ENCODE measurements around the gene HINT2. TPM values are rescaled to one million over a fixed set of nuclear protein-coding genes. Genes with fewer than 3 reads are reported as not detected.

Gene HINT2
- total RNA-seq, 2 donors from 2014 or later: 31.3 to 35.0 TPM

- no peak overlapping the region for H3K4me3 ChIP-seq
- no peak for DNase-seq (ENCODE audit: low spot score)
- H3K27ac ChIP-seq: no peak overlapping the region
- peaks cover 0 to 9% of the 10 kb centered on the region in 2 donors for H3K4me1 ChIP-seq
- H3K9me3 ChIP-seq: no peaks in the 10 kb centered on the region
- no peaks in the 10 kb centered on the region for H3K36me3 ChIP-seq
- TF ChIP-seq CTCF (IDR thresholded peaks at IDR 0.05): no peak
- H3K27me3 ChIP-seq: no peaks in the 10 kb centered on the region
Observed at GRCh38 chr9:35839926-35840325, 25.1 kb upstream of the HINT2 start.

- Histone ChIP-seq H3K9me3 (no peaks in the 10 kb centered on the region), H3K27me3 (no peaks in the 10 kb centered on the region)
- DNase-seq (ENCODE audit: low spot score): no peak
Observed at GRCh38 chr9:35836595-35836994, 21.8 kb upstream of the HINT2 start.

GRCh38 chr9:35835766-35836165, 20.9 kb upstream of the HINT2 start:
- no peaks in the 10 kb centered on the region for H3K9me3 ChIP-seq
- H3K27me3 ChIP-seq: no peaks in the 10 kb centered on the region
- H3K36me3 ChIP-seq: no peaks in the 10 kb centered on the region
- peaks cover 0 to 37% of the 10 kb centered on the region in 2 donors for H3K4me1 ChIP-seq
- no peak for TF ChIP-seq CTCF (IDR thresholded peaks at IDR 0.05)
- DNase-seq (ENCODE audit: low spot score): no peak
- H3K27ac ChIP-seq: no peak overlapping the region
- H3K4me3 ChIP-seq: no peak overlapping the region

More at GRCh38 chr9:35836595-35836994, 21.8 kb upstream of the HINT2 start:
- Histone ChIP-seq H3K36me3 (no peaks in the 10 kb centered on the region), H3K4me3 (no peak overlapping the region), H3K4me1 (peaks cover 0 to 30% of the 10 kb centered on the region in 2 donors), H3K27ac (no peak overlapping the region)
- TF ChIP-seq CTCF (IDR thresholded peaks at IDR 0.05): no peak

GRCh38 chr9:35835216-35835632, 20.4 kb upstream of the HINT2 start:
- DNase-seq (ENCODE audit: low spot score): no peak
- Histone ChIP-seq H3K27me3 (no peaks in the 10 kb centered on the region), H3K36me3 (no peaks in the 10 kb centered on the region), H3K27ac (no peak overlapping the region), H3K4me1 (peaks cover 0 to 42% of the 10 kb centered on the region in 2 donors), H3K4me3 (no peak overlapping the region), H3K9me3 (no peaks in the 10 kb centered on the region)
- no peak for TF ChIP-seq CTCF (IDR thresholded peaks at IDR 0.05)

GRCh38 chr9:35834260-35835215, 19.7 kb upstream of the HINT2 start:
- Histone ChIP-seq H3K27ac (peak overlapping the region in 1 of 2 donors; percentile 74), H3K27me3 (no peaks in the 10 kb centered on the region), H3K9me3 (no peaks in the 10 kb centered on the region), H3K4me1 (peaks cover 0 to 49% of the 10 kb centered on the region in 2 donors), H3K4me3 (no peak overlapping the region), H3K36me3 (no peaks in the 10 kb centered on the region)
- TF ChIP-seq CTCF (IDR thresholded peaks at IDR 0.05): no peak
- DNase-seq (ENCODE audit: low spot score): no peak
